GM11168 (cell line): ENCODE measurements around the gene EHD1.

Experiments
- in situ Hi-C: fragments of 300-500 bp; cut with MboI; formaldehyde crosslinking; loops from one replicate; pipeline ENCODE4 v1.12.0; 2022; ENCODE audit warnings: low sequenced_read_pairs; ENCODE audit not compliant: unreplicated experiment

Gene EHD1

DNA sequence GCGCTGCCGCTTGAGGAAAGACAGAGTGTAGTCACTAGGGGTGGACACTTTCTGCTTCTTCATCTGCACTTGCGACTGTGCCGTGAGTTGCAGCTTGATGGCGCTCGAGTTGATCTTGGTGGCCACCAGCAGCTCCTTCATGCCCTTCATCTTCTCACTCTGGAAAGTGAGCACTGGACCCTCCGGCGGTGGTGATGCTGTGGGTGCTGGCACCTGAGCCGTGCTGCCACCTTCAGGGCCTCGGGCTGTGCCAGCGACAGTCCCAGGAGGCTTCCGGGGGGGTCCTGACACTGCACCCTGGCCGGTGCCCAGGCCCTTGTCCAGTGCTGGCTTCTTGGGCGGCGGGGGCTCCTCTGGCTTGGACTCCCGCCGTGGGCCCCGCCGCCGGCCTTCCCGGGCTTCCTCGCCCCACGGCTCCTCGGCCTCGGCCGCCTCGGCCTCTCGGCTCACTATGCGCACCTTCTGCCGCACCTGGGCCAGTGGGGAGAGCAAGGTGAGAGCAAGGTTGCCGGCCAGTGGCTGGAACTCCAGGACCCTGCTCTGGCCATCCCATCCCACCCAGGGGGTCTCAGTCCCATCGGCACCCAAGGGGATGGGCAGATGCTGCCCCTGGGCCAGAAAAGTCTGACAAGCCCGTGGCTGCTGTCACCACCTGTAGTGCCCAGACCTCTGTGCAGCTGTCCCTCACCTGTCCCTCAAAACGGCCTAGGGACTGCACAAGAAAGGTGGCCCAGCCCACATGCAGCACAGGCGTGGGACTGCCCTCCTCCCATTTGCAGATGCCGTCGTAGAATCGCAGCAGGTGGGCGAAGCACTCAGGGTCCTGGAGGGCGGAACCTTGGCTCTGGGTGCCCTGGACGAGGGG, 73.8 kb downstream of the EHD1 start:
- in situ Hi-C loops: no loop called here

DNA sequence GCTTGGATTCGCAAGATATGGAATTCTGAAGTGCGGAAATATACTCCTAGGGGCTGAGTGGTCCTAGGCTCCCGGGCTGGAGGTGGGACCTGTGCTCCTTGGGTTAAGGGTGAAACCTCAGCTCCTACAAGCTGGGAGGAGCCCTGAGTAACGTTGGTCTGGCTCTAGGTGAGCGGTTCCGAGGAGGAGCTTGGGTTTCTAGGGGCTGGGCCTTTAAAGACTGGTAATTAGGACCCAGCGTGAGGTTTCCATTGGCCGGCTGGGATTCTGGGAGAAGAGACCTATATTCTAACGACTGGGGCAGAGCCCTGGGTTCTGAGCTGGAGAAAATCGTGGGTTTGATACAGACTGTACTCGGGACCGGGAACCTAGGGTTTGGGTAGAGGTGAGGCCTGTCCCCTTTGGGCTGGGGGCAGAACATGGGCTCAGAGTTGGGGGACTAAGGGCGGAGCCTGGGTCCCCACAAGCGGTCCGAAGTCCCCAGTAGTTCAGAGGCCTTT, 74.5 kb downstream of the EHD1 start:
- in situ Hi-C loops: no loop called here

DNA sequence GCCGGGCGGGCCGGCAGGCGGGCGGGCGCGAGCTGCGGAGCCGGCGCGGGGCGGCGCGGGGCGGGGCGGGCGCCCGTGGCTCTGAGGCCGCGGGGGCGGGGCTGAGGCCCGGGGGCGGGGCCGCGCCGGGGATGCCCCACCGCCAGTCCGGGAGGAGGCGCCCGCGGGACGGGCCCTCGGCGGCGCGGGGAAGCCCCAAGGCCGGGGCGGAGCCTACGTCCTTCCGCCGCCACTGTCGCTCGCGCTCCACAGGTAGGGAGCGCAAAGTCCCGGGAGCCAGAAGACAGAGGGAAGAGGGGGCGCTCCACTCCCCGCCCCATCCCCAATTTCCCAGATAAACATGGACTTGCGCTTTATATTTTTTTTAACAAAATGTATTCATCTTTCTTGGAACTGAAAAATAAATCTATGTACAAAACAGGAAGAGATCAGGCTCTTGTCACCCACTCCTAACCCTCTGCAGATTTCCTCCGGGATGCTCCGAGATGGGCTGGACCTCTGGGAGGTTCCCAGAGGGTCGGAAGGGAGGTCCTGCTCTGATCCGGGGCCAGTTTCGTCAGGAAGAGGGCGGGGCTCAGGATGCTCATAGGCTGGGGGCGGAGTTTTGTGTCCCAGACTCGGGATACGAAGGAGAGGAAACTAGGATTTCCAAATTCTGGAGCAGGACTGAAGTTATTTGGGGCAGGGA, 75.1 kb downstream of the EHD1 start, which contains the start of gene MAP4K2:
TSS of gene MAP4K2 (minus strand) at position 57 of the 688 bp plus-strand sequence. CDS start 65 bp downstream, outside the sequence.
- in situ Hi-C loops: no loop called here

DNA sequence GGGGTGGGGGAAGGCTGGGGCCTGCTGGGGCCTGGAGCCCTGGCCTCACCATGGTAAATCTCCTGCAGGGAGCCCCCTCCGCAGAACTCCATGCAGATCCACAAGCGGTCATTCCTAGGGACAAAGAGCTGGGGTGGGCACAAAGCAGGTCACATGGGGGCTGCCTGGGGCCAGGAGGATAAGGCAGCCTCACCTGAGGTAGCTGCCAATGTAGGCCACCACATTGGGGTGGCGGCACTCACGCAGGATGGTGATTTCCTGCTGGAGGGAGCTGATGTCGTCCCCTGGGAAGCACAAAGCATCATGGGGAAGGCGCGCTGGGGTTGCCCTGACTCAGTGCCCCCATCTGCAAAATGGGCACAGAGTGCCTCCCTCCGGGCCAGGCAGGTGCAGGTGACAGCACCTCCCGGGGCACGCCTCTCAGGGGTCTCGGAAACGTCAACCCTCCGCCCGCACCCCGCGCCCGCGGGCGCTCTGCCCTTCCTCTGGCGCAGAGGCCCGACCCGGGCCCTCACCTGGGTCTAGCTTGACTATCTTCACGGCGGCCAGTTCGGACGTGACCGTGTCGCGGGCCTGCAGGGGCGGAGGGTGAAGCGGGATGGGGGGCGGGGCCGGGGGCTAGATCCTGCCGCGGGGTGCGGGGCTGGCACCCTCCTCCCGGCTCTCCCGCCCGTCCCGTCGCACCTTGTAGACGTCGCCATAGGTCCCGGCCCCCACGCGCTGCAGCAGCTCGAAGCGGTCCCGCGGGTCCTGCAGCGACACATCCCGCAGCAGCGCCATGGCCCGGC, 75.9 kb downstream of the EHD1 start:
- in situ Hi-C loops: no loop called here
